ENCODE data around the gene LMAN2L.
"Not testable (repeated sequence)": the region's sequence is repeated elsewhere in the genome, so short reads cannot be mapped to it uniquely, and the experiment has no call there.

LMAN2L gene

DNA sequence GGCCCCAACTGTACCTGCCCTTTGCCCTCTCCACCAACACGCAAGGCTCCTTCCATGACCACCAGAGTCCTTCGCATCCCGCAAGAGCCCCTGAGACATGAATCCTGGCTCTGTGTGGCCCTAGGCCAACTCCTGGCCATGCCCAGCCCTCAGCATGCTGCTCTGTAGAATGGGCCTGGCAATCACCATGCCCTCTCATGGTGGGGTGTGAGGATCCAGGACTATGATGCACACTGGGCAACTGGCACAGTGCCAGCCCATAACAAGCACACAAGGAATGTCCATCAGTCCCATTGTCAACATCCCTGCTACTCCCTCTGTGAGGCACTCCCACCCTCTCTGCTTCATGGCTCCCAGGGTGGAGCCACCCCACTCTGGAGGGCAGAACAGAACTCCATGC, 52.6 kb downstream of the LMAN2L start:
- no peak for DNase-seq

DNA sequence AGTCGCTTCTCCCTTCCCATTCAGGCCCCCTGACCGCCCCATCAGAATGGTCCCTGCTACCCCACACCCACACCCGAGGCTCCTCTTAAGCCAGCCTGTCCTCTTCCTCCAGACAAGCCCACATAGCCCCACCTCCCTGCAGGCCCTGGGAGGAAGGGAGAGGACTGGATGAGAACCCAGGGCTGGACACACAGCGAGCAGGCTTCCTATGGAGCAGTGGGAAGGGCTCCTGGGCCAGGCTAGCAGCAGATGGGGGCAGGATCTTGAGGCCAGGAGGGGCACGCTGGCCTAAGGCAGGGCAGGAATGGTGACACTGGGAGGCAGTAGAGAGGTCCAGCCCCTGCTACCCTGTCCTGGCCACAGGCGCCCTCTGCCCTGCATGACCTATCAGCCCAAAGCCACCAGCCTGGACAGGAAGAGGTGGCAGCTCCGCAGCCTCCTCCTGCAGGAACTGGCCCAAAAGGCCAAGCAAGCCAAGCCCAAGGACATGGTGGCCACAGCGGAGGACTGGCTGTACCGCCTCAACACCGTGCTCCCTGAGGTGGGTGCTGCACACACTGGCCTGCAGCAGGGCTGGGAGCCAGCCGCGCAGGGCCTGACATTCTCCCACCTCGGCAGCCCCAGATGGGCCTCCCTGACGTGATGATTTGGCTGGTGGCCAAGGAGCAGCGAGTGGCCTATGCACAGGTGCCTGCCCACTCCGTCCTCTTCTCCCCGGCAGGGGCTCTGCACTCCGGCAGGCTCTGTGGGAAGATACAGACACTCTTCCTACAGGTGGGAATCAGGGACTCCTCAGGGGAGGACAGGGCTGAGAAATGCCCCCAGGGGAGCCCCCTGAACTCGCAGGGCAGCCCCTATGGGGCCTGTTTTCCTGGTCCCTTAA, 54.0 kb downstream of the LMAN2L start:
- no peak for DNase-seq

- DNase-seq, result no peak
Observed at GRCh38 chr2:96684883-96685576, 54.8 kb downstream of the LMAN2L start.

DNA sequence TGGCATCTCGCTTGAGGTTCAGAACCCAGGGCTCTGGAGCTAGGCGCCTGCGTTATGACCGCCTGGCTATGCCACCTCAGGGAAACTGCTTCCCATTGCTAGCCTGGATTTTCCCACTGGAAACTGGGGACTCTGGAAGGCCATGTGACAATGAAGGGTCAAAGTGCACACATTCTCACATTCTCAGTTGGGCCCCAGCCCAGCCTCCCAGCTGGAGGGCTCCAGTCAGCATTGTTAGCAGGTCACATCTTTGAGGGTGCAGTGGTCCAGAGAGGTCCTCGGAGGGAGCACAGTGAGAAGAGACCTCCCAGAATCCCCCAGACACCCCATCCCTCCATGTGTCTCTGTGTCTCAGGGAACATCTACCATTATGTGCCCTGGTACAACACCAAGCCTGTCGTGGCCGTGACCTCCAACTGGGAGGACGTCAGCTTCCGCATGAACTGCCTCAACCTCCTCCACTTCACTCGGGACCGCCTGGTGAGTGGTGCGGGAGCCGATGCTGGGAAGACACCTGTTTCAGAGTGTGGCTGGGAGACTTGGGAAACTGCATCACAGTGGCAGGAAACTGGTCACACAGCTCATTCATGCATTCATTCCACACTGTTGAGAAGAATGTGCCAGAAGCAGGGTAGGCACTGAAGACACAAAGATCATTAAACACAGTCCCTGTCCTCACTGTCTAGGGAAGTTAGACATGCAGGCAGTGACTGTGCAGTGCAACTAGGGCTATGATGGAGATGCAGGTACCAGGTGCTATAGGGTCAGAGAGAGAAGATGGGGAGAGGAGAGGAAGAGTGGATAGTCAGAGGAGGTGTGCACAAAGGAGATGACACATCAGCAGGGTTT, 55.7 kb downstream of the LMAN2L start:
- no peak for DNase-seq

DNA sequence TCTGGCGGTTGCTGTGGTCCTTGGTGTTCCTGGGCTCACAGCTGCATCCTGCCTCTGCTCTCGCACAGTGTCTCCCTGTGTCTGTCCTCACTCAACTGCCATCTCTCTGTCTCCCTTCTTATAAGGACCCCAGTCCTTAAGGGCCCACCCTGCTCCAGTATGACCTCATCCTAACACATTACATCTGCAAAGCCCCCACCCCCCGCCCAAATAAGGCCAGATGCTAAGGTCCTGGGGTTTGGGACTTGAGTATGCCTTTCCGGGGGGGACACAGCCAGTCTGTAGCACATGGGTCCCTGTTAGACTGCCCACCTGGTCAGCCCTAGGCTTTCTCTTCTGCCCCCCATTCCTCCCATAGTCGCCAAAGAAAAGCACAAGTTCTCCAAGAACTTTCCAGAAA, 56.6 kb downstream of the LMAN2L start:
- no peak for DNase-seq

- no peak for DNase-seq
Observed at GRCh38 chr2:96681540-96681939, 58.3 kb downstream of the LMAN2L start.

DNA sequence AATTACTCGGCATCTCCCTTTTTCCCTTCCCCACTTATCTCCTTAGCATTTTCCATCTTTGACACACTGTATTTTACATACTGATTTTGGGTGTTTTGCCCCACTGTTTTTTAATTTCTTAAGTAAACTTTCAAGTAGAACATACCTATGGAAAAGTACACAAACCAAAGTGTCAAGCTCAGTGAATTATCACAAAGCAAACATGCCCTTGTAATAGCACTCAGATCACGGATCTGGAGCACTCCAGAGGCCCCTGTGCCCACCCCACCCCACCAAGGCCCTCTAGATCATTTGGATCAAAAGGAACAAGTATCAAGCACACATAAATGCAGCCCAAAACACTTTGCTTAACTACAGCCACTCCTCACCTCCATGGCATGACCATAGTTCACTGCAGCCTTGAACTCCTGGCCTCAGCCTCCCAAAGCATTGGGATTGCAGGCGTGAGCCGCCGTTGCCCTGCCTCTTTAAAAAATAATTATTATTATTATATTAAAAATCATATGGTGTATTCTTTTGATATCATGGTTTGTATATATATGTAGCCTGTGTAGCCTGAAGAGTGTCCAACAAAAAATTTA, 59.2 kb downstream of the LMAN2L start:
- no peak for DNase-seq

DNA sequence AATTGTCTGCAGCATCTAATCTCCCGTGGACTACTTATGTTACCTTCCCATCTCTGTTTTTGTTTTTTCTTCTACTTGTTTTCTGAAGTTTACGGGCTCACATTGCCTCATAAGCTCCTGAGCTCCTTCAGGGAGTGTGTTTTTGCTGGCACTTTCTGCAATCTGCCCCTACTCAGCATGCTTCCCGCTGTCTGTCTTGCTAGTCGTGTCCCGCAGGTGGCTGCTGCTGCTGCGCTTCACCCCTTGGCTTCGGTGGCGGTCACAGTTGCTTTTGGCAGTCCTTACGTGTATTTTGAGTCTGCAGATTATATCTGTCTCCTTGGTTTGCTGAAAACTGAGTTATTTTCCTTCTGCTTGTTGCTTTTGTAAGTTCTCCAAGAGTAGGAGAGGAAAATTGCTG, 60.0 kb downstream of the LMAN2L start:
- no peak for DNase-seq

- no peak for DNase-seq
Observed at GRCh38 chr2:96669539-96670215, 70.2 kb downstream of the LMAN2L start.

DNA sequence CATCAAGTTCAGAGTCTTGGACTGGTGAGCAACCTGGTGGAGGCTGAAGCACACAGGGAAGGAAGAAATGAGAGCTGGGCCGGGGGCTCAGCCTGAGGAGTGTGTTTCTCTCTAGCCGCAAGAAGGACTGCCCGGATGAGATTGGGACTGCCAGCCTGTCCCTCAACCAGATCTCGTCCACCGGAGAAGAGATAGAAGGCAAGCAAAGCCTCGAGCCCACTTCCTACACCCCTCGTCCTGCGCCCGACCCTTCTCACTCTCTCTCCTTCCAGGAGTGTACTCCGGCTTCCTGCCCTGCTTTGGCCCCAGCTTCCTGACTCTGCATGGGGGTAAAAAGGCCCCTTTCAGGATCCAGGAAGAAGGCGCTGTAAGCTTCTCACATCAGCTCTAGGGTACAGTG, 71.1 kb downstream of the LMAN2L start:
- DNase-seq, result no peak

DNA sequence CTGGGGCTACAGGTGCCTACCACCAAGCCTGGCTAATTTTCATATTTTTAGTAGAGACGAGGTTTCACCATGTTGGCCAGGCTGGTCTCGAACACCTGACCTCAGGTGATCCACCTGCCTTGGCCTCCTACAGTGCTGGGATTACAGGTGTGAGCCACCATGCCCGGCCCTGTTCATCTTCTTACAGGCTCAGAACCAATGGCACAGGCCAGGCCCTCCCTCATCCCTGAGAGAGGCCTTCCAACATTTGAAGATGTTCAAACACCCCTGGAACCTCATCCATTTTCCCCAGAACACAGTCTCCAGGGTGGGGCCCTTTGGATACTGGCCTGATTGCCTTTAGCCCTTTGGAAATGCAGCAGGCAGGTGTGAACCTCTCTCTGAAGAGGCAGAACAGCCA, 74.1 kb downstream of the LMAN2L start:
- not testable (repeated sequence) for DNase-seq

DNA sequence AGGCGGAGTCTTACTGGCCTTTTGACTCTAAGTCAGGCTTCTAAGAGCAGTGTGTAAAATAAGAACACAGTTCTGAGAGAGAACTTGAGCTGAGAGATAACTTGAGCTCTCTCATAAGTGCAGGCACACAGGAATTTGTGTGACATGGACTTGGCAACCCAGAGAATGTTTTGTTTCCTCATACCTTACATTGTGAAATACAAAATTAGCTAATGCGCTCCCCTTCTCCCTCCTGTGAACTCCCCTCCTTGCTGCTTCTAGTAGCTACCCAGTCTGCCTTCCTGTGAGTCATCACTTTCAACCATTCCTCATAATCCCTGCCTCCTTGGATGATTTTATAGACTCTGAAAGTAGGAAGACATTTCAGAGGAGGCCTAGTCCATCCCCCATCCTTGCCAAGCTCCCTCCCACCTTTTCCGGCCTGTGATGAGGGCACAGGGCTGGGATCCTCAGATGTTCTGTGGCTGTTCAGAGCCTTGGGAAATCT, 74.7 kb downstream of the LMAN2L start:
- DNase-seq, result no peak

DNA sequence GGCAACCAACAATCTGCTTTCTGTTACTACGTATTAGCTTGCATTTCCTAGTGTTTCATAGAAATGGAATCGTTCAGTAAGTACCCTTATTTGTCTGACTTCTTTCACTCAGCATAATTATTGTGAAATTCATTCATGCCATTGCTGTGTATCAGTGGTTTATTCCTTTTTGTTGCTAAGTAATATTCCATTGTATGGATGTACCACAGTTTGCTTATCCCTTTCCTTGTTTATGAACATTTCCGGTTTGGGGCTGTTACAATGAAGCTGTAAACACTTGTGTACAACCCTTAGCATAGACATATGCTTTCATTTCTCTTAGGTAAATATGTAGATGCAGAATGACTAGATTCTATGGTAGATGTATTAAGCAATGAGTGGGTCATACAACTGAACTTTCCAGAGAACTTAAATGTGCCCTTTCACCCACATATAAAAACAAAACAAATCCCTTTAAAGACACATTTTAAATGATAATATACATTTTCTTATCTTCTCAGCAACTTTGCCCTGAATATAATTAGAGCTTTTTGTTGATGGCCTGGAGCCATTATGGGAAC, 75.4 kb downstream of the LMAN2L start:
- DNase-seq, result no peak

- DNase-seq, result no peak
Observed at GRCh38 chr2:96663829-96664228, 76.0 kb downstream of the LMAN2L start.

- no peak for DNase-seq
Observed at GRCh38 chr2:96663177-96663576, 76.7 kb downstream of the LMAN2L start.

DNA sequence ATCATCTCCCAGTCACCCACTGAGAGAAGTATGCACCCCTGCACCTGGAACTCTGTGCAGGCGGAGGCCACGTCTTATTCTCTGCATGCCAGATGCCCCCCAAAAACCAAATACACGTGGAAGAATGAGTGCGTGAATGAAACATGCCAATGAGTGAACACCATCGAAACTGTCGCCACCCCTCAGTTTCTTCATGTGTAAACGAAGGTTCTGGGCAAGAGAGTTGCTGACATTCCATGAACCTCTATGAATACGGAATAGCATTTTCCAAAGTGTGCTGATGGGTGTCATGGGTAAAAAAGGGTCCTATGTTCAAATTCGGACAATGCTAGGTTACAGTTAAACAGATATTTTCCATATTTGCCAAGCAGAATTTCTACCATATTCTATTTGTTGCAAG, 77.5 kb downstream of the LMAN2L start:
- no peak for DNase-seq

DNA sequence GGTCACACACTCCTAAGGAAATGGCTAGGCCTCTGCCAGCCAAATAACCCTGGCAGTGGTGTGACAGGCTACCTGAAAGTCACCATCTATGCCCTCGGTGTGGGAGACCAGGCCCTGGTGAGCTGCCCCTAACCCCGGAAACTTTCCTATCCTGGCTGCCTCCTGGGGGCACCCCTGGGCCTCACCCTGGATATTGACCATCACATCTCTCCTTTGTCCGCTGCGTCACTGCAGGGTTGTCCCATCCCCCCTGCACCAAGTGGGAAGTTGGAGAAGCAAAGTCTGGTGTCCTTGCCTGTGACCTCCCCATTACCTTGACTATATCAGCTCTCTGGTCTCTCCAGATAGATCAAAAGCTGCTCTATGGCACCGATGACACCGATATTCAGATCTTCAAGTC, 78.5 kb downstream of the LMAN2L start:
- DNase-seq, result no peak

GRCh38 chr2:96656540-96656939, 83.3 kb downstream of the LMAN2L start:
- DNase-seq, result no peak
